Esophagus muscularis mucosa (tissue), 4 donors: ENCODE measurements around the gene C21orf58. TPM values are rescaled to one million over a fixed set of nuclear protein-coding genes. Genes with fewer than 3 reads are reported as not detected.
"Not testable (repeated sequence)": the region's sequence is repeated elsewhere in the genome, so short reads cannot be mapped to it uniquely, and the experiment has no call there.

Source experiments
- DNase-seq: peaks from one replicate; pipeline ENCODE4 v3.0.0-alpha.2; 2017; ENCODE audit errors: extremely low spot score
- H3K27ac ChIP-seq, 4 donors: fragments of 200-600 bp; sonication (generic); replicated peaks in 1 of 4; 1 replicate in 3 of 4; 2 replicates in 1 of 4; pipeline ENCODE4 v1.5.1; 2016 to 2019; ENCODE audit warnings: mild to moderate bottlenecking in 1 of 4
- H3K27me3 ChIP-seq, 4 donors: fragments of 200-600 bp; sonication (generic); one replicate each; pipeline versions ENCODE4 v1.5.1 to v1.6.0; 2016 to 2019
- H3K36me3 ChIP-seq, 4 donors: fragments of 200-600 bp; sonication (generic); one replicate each; pipeline ENCODE4 v1.5.1; 2016 to 2019
- H3K4me1 ChIP-seq, 4 donors: fragments of 200-600 bp; sonication (generic); one replicate each; pipeline ENCODE4 v1.5.1; 2016 to 2019
- H3K4me3 ChIP-seq, 4 donors: fragments of 200-600 bp; sonication (generic); 1 replicate in 2 of 4; 2 replicates in 2 of 4; pipeline ENCODE4 v1.5.1; 2016 to 2019; ENCODE audit warnings: mild to moderate bottlenecking in 4 of 4, moderate library complexity in 1 of 4
- H3K9me3 ChIP-seq, 4 donors: fragments of 200-600 bp; sonication (generic); 1 replicate in 3 of 4; 2 replicates in 1 of 4; pipeline ENCODE4 v1.5.1; 2016 to 2019
- CTCF ChIP-seq, 3 experiments: fragments of 200-600 bp in 2 of 3; fragments of 450-650 bp in 1 of 3; sonication (generic) in 2 of 3; IDR thresholded peaks; one replicate each; pipeline ENCODE4 v1.5.1; 2017 to 2019; ENCODE audit warnings: antibody characterized with exemption in 3 of 3, mild to moderate bottlenecking in 2 of 3, moderate library complexity in 1 of 3
- EP300 ChIP-seq: sonication (generic); formaldehyde crosslinking; IDR thresholded peaks from one replicate; pipeline ENCODE4 v1.6.1; 2017; ENCODE audit warnings: antibody characterized with exemption
- POLR2A ChIP-seq: fragments of 450-650 bp; IDR thresholded peaks from one replicate; pipeline ENCODE4 v1.6.1; 2017; ENCODE audit warnings: antibody characterized with exemption, moderate library complexity, mild to moderate bottlenecking, low read depth
- POLR2AphosphoS5 ChIP-seq, 2 donors: sonication (generic); formaldehyde crosslinking; IDR thresholded peaks; one replicate each; pipeline ENCODE4 v1.6.1; 2017; ENCODE audit warnings: antibody characterized with exemption in 2 of 2
- WGBS: methylation state at CpG from one replicate; pipeline ENCODE4 v1.1.5; 2018; 5-methylcytosine and 5-hydroxymethylcytosine counted together
- intact Hi-C: fragments of 100-400 bp; cut with DNase I; formaldehyde crosslinking; loops from one replicate; pipeline ENCODE4 v1.15.1; 2023
- total RNA-seq, 4 donors: library from RNA; depleted of rRNA; stranded (reverse); fragments of >200 nt; gene quantifications; one replicate each; pipeline versions ENCODE4 v1.1.0 to v1.2.1, GENCODE V29; 2016

C21orf58 gene
- 1 to 10 TPM in 3 of 4 donors, under 1 TPM in 1; 0.50 to 2.5 (median 1.7) TPM for total RNA-seq

DNA sequence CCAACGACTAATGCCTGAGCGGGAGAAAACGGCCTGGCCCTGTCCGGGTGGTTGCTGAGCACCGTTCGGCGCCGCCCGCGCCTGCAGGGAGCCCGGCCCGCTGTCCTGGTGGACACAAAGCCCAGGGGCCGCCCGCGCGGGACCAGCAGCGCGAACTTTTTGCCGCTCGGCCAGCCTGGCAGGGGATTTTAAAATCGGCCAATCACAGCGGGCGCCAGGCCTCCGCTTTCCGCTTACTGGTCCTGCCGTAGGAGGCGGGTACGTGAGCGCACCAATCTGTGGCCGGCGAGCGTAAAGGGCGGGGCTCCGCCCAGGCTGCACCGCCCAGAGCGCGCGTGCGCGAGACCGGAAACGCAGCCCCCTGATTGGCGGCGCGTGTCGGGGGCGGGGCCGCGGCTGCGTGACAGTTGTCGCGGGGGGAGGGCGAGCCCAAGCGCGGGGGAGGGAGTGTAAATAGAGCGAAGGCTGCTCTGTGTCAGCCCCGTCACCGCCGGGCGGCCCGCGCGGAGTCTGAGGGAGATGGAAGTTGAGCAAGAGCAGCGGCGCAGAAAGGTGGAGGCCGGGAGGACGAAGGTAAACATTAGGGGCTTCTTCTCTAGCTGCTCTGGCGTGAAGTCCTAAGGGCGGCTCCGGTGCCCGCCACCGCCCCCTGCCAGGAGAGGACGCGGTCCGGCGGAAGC lies at the start of gene C21orf58, which contains the start of gene PCNT:
Gene C21orf58, minus strand, starts transcription at position 161 of the 680 bp plus-strand sequence. CDS start 1,132 bp downstream, outside the sequence.
Gene PCNT, plus strand, starts transcription at position 447 of the 680 bp plus-strand sequence. Its CDS starts 73 bp downstream, at position 520.
- WGBS: 0% methylated on average over 10 of the region's 76 CpGs
- TF ChIP-seq POLR2A (no peak), EP300 (no peak), CTCF (IDR thresholded peaks at IDR 0.05) (no peak), POLR2AphosphoS5 (IDR thresholded peaks at IDR 0.05) (peak in 1 of 2 donors; percentile 83)
- Histone ChIP-seq H3K27ac (peak within 1 kb of the TSS; percentile 98 to 100 (median 99)), H3K9me3 (no peaks in the 10 kb centered on the region), H3K4me1 (peaks cover 18 to 31% (median 28%) of the 10 kb centered on the region in 4 donors), H3K27me3 (no peaks in the 10 kb centered on the region), H3K36me3 (peaks cover 0 to 20% (median 15%) of the 10 kb centered on the region in 4 donors), H3K4me3 (peak within 1 kb of the TSS; percentile 95 to 99 (median 98))
- intact Hi-C loops: loop anchor here (2.0 to 10.0 kb wide), 4 partner anchors 39 to 349 kb away; partner anchors contain the start of genes DIP2A, LSS and MCM3AP
- peak; percentile 99 for DNase-seq

DNA sequence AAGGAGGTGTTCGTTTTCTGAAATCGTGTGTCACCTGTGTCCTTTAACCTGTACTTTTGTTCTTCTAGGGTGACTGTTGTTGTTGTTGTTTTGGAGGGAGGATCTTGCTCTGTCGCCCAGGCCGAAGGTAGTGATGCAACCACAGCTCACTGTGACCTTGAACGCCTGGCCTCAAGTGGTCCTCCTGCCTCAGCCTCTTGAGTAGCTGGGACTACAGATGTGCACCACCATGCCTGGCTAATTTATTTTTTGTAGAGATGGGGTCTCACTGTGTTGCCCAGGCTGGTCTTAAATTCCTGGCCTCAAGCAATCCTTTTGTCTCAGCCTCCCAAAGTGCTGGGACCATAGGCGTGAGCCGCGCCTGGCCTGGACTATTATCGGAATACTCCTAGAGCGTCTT lies 49.3 kb upstream of the C21orf58 start:
- H3K9me3 ChIP-seq, H3K4me3 ChIP-seq, DNase-seq, H3K27me3 ChIP-seq, H3K4me1 ChIP-seq, H3K27ac ChIP-seq, intact Hi-C loops: not testable (repeated sequence)
- 94% methylated on average over 10 of the region's 10 CpGs for WGBS
- H3K36me3 ChIP-seq: peaks cover 0 to 53% (median 16%) of the 10 kb centered on the region in 4 donors

- H3K36me3 ChIP-seq: peaks cover 9 to 62% (median 25%) of the 10 kb centered on the region in 4 donors
- DNase-seq: no peak
- intact Hi-C loops: no loop called here
- H3K4me3 ChIP-seq: no peak overlapping the region
- no peak overlapping the region for H3K27ac ChIP-seq
- no peak for TF ChIP-seq POLR2AphosphoS5 (IDR thresholded peaks at IDR 0.05)
- TF ChIP-seq EP300: no peak
- 96% methylated on average over 7 of the region's 7 CpGs for WGBS
- H3K27me3 ChIP-seq: no peaks in the 10 kb centered on the region
- H3K4me1 ChIP-seq: peaks cover 0 to 1% (median 0%) of the 10 kb centered on the region in 4 donors
- no peaks in the 10 kb centered on the region for H3K9me3 ChIP-seq
These were observed 48.4 kb upstream of the C21orf58 start for GRCh38 chr21:46372014-46372485.

DNA sequence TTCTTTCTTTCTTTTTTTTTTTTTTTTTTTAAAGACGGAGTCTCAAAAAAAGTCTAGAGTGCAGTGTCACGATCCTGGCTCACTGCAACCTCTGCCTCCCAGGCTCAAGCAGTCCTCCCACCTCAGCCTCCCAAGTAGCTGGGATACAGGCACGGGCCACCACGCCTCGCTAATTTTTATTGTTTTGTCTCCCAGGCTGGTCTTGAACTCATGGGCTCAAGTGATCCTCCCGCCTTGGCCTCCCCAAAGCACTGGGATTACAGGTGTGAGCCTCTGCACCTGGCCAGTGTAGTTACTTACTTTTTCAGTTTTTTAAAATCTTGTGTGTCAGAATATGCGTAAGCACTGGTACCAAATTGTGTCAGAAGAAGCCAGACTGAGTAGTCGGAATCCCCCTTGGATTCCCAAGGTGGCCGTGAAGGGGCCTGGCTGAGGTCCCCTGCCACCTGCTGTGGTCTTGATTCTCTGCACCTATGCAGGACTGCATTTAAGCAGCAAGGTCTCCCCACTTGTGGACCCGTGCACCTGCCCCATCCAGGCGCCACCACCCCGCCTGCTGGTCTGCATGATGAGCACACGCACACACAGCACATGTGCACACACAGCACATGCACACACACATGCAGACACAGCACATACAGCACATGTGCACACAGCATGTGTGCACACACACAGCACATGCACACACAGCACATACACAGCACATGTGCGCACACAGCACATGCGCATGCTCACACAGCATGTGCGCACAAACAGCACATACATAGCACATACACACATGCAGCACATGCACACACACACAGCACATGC lies 47.7 kb upstream of the C21orf58 start:
- H3K4me3 ChIP-seq: no peak overlapping the region
- H3K27ac ChIP-seq: no peak overlapping the region
- no peaks in the 10 kb centered on the region for H3K9me3 ChIP-seq
- DNase-seq: no peak
- 96% methylated on average over 9 of the region's 16 CpGs for WGBS
- H3K4me1 ChIP-seq: no peaks in the 10 kb centered on the region
- H3K27me3 ChIP-seq: no peaks in the 10 kb centered on the region
- H3K36me3 ChIP-seq: peaks cover 15 to 68% (median 31%) of the 10 kb centered on the region in 4 donors
- intact Hi-C loops: no loop called here
- TF ChIP-seq POLR2AphosphoS5 (IDR thresholded peaks at IDR 0.05) (no peak), CTCF (IDR thresholded peaks at IDR 0.05) (no peak), POLR2A (no peak), EP300 (no peak)

DNA sequence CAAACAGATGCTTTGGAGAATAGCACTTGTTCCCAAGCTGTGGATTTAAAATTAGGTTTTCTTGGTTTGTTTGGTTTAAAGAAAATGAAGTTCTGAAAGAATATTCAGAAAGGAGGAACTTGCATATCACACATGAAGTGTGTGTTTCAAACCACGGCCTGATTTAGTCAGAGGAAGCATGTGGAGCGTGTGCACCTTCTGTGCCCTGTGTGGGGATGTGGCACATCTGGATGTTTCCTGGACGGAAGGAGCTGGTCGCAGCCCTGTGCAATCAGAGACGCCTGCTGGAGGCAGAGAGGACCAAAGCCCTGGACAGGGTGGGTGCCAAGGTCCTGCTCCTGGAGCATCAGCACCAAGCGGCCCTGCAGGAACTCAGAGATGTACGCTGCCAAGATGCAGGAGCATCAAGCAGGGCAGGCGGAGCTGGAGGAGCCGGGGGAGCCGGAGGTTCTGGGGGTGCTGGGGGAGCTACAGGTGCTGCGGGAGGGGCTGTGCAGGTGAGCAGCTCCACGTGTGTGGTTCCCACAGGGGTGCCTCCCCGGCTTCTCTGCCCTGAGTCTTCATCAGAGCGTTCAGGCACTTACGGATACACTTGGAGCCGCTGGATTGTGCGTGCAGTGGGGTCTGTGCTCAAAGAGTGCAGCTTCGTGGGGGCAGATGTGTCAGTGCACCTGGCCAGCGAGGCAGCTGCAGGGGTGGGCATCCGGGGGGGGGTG lies 46.0 kb upstream of the C21orf58 start:
- WGBS: 79% methylated on average over 14 of the region's 20 CpGs
- Histone ChIP-seq H3K9me3 (no peaks in the 10 kb centered on the region), H3K27ac (no peak overlapping the region), H3K36me3 (peaks cover 20 to 72% (median 47%) of the 10 kb centered on the region in 4 donors), H3K27me3 (no peaks in the 10 kb centered on the region), H3K4me1 (no peaks in the 10 kb centered on the region), H3K4me3 (no peak overlapping the region)
- TF ChIP-seq POLR2A: no peak
- TF ChIP-seq POLR2AphosphoS5 (IDR thresholded peaks at IDR 0.05): no peak
- no peak for TF ChIP-seq EP300
- no peak for TF ChIP-seq CTCF (IDR thresholded peaks at IDR 0.05)
- DNase-seq: no peak
- intact Hi-C loops: no loop called here
